T-cell (primary cell): Measurements from ENCODE around the gene FBXO31. TPM values are rescaled to one million over a fixed set of nuclear protein-coding genes. Genes with fewer than 3 reads are reported as not detected.

Experiments
- ATAC-seq, 4 experiments: fragments of 200-7000 bp in 3 of 4; fragments of 150-1000 bp in 1 of 4; cut with Tn5 transposase; replicated peaks in 1 of 4; 1 replicate in 3 of 4; 2 replicates in 1 of 4; pipeline ENCODE4 v1.10.0; 2021; ENCODE audit warnings: moderate library complexity in 3 of 4, mild to moderate bottlenecking in 2 of 4, moderate number of reproducible peaks in 1 of 4
- CTCF ChIA-PET, 2 donors: fragments of 300-600 bp; sonication (Branson Sonifier 250); formaldehyde crosslinking; loops; one replicate each; lab custom pipeline; 2022; ENCODE audit warnings: antibody characterized with exemption in 2 of 2; lab: Charles Lee
- POLR2A ChIA-PET, 2 donors: fragments of 300-600 bp; sonication (Branson Sonifier 250); formaldehyde crosslinking; loops; one replicate each; lab custom pipeline; 2022; ENCODE audit warnings: antibody characterized with exemption in 2 of 2; lab: Charles Lee
- DNase-seq, 35 experiments: peaks; one replicate each; pipeline versions ENCODE4 v3.0.0 to v3.0.0-alpha.2; 2013 to 2023
- H3K27ac ChIP-seq: one replicate; pipeline ENCODE4 v1.5.1; 2013; ENCODE audit warnings: low read length
- H3K27me3 ChIP-seq, 2 experiments: replicated peaks in 1 of 2; 1 replicate in 1 of 2; 2 replicates in 1 of 2; pipeline versions ENCODE4 v1.6.1 to v1.7.0; 2013; ENCODE audit warnings: low read length in 1 of 2, mixed read lengths in 1 of 2; ENCODE audit not compliant: control insufficient read depth in 2 of 2, insufficient read depth in 2 of 2; ENCODE audit errors: extremely low read depth in 1 of 2
- H3K36me3 ChIP-seq, 2 donors: 1 replicate in 1 of 2; 2 replicates in 1 of 2; pipeline versions ENCODE4 v1.6.1 to v1.7.0; 2013; ENCODE audit warnings: low read length in 1 of 2; ENCODE audit not compliant: control insufficient read depth in 2 of 2, insufficient read depth in 1 of 2; ENCODE audit errors: extremely low read depth in 1 of 2
- H3K4me1 ChIP-seq, 2 experiments: 1 replicate in 1 of 2; 2 replicates in 1 of 2; pipeline versions ENCODE4 v1.6.1 to v1.7.0; 2013; ENCODE audit warnings: low read length in 2 of 2, mixed read lengths in 1 of 2; ENCODE audit not compliant: insufficient read depth in 2 of 2, control insufficient read depth in 1 of 2; ENCODE audit errors: extremely low read depth in 1 of 2
- H3K4me3 ChIP-seq, 2 donors: 1 replicate in 1 of 2; 2 replicates in 1 of 2; pipeline versions ENCODE4 v1.5.1 to v1.7.0; 2013; ENCODE audit warnings: mild to moderate bottlenecking in 2 of 2, low read length in 1 of 2, moderate library complexity in 1 of 2; ENCODE audit not compliant: control insufficient read depth in 1 of 2; ENCODE audit errors: extremely low read depth in 1 of 2
- H3K9me3 ChIP-seq: 2 replicates; pipeline ENCODE4 v1.7.0; 2013
- H3K27ac Mint-ChIP-seq, 2 donors: one replicate each; pipeline ENCODE4 v1.8.0; 2020 to 2021; ENCODE audit warnings: mild to moderate bottlenecking in 2 of 2, mixed read lengths in 2 of 2
- H3K27me3 Mint-ChIP-seq, 2 donors: one replicate each; pipeline ENCODE4 v1.8.0; 2021 to 2022; ENCODE audit warnings: mixed read lengths in 2 of 2
- H3K36me3 Mint-ChIP-seq: one replicate; pipeline ENCODE4 v1.8.0; 2021; ENCODE audit warnings: mixed read lengths
- H3K4me1 Mint-ChIP-seq, 3 donors: one replicate each; pipeline ENCODE4 v1.8.0; 2020 to 2022; ENCODE audit warnings: mixed read lengths in 3 of 3, mild to moderate bottlenecking in 1 of 3
- H3K4me3 Mint-ChIP-seq, 3 donors: one replicate each; pipeline ENCODE4 v1.8.0; 2020 to 2022; ENCODE audit warnings: mild to moderate bottlenecking in 3 of 3, mixed read lengths in 3 of 3, moderate library complexity in 3 of 3
- H3K9me3 Mint-ChIP-seq, 3 donors: one replicate each; pipeline ENCODE4 v1.8.0; 2020 to 2022; ENCODE audit warnings: mixed read lengths in 3 of 3
- WGBS: methylation state at CpG from one replicate; pipeline ENCODE4 v1.1.5; 2013; ENCODE audit warnings: missing lambda C conversion rate; ENCODE audit not compliant: insufficient coverage; 5-methylcytosine and 5-hydroxymethylcytosine counted together
- total RNA-seq, 35 experiments: library from RNA in 6 of 35; stranded (reverse) in 6 of 35; fragments of 120-200 nt in 1 of 35; gene quantifications; one replicate each; pipeline versions ENCODE4 v1.2.1 to v1.2.4 and lab custom pipeline; 2013 to 2026

FBXO31 gene
- total RNA-seq, 5 donors from 2014 or later (not counting 1 experiment from before 2014, with no cell fraction given), result 34.7 to 67.2 (median 55.6) TPM

DNA sequence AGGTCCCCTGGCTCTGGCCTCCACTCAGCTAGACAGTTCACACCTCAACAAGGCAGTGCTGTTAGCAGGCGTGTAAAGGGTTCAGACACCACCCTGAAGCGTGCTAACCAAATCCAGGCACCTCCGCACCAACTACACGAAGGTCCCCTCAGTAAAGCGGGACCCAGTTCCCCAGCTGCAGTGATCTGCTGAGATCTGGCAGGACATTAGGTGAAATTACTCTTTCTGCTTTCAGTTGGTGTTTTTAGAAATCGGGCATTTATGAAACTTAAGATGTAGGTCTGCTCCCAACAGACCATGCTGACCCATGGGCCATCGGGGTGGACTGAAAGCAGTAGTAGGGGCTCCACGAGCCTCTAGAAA, 27.1 kb downstream of the FBXO31 start:
- Mint-ChIP-seq H3K9me3 (no peaks in the 10 kb centered on the region), H3K4me1 (peaks cover 3 to 4% (median 3%) of the 10 kb centered on the region in 3 donors), H3K4me3 (no peak overlapping the region), H3K36me3 (peaks cover 31% of the 10 kb centered on the region), H3K27me3 (no peaks in the 10 kb centered on the region), H3K27ac (no peak overlapping the region)
- no peaks in the 10 kb centered on the region for H3K9me3 ChIP-seq
- H3K4me1 ChIP-seq, result peaks cover 0 to 3% of the 10 kb centered on the region in 2 experiments
- 97% methylated on average over 5 of the region's 8 CpGs for WGBS
- no peaks in the 10 kb centered on the region for H3K27me3 ChIP-seq
- no peak for ATAC-seq
- ChIA-PET POLR2A (no interaction called here), CTCF (no interaction called here)
- H3K36me3 ChIP-seq, result peaks cover 16 to 53% of the 10 kb centered on the region in 2 donors
- no peak overlapping the region for H3K27ac ChIP-seq
- no peak overlapping the region for H3K4me3 ChIP-seq
- no peak for DNase-seq

DNA sequence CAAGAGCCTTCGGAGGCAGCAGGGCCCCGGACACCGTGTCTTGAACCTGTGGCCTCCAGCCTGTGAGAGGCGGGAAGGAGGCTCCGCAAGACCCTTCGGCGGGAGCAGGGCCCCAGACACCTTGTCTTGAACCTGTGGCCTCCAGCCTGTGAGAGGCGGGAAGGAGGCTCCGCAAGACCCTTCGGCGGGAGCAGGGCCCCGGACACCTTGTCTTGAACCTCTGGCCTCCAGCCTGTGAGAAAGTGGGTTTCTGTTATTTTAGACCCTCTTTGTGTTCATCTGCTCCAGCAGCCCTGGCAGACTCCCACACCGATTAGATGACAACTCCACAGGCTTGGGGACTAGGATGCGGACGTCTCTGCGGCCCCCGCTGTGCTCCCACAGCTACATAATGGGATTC, 30.0 kb downstream of the FBXO31 start:
- no peak overlapping the region for H3K27ac ChIP-seq
- ChIA-PET CTCF (no interaction called here), POLR2A (no interaction called here)
- no peaks in the 10 kb centered on the region for H3K9me3 ChIP-seq
- H3K27me3 ChIP-seq, result no peaks in the 10 kb centered on the region
- DNase-seq, result no peak
- no peaks in the 10 kb centered on the region for H3K9me3 Mint-ChIP-seq
- H3K36me3 ChIP-seq, result peaks cover 20 to 29% of the 10 kb centered on the region in 2 donors
- H3K4me3 ChIP-seq, result no peak overlapping the region
- no peaks in the 10 kb centered on the region for H3K4me1 ChIP-seq
- H3K36me3 Mint-ChIP-seq, result peaks cover 24% of the 10 kb centered on the region
- ATAC-seq, result no peak
- no peak overlapping the region for H3K4me3 Mint-ChIP-seq
- H3K27me3 Mint-ChIP-seq, result no peaks in the 10 kb centered on the region
- WGBS, result 93% methylated on average over 16 of the region's 17 CpGs
- peaks cover 5 to 12% (median 6%) of the 10 kb centered on the region in 3 donors for H3K4me1 Mint-ChIP-seq
- no peak overlapping the region for H3K27ac Mint-ChIP-seq

DNA sequence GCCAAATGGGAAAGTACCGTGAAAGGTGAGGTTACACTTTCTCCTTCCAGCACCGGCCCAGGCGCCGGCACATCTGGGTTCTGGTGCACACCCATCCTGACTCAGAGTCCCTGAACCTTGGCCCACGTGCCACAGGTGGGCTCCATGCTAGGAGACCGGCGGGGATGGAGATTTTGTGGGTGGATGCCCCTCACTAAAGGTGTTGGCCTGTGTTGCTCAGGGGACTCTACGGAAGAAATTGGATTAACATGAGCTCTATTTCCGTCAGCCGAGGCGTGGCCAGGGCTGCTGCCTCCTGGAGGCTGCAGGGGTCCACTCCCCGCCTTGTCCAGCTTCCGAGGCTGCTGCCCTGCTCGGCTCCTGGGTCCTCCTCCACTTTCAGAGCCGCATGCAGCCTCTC, 30.8 kb downstream of the FBXO31 start:
- Histone ChIP-seq H3K4me3 (no peak overlapping the region), H3K27me3 (no peaks in the 10 kb centered on the region), H3K27ac (no peak overlapping the region), H3K9me3 (no peaks in the 10 kb centered on the region), H3K4me1 (no peaks in the 10 kb centered on the region), H3K36me3 (peaks cover 21 to 25% of the 10 kb centered on the region in 2 donors)
- H3K4me1 Mint-ChIP-seq, result peaks cover 5 to 12% (median 8%) of the 10 kb centered on the region in 3 donors
- H3K27me3 Mint-ChIP-seq, result no peaks in the 10 kb centered on the region
- ChIA-PET POLR2A (no interaction called here), CTCF (no interaction called here)
- DNase-seq (no peak), ATAC-seq (no peak)
- no peaks in the 10 kb centered on the region for H3K9me3 Mint-ChIP-seq
- H3K36me3 Mint-ChIP-seq, result peaks cover 18% of the 10 kb centered on the region
- 93% methylated on average over 15 of the region's 15 CpGs for WGBS
- no peak overlapping the region for H3K4me3 Mint-ChIP-seq
- H3K27ac Mint-ChIP-seq, result no peak overlapping the region

GRCh38 chr16:87351320-87351698, 32.3 kb downstream of the FBXO31 start:
- H3K36me3 Mint-ChIP-seq, result peaks cover 15% of the 10 kb centered on the region
- CTCF ChIA-PET, result no interaction called here

GRCh38 chr16:87350681-87351319, 32.8 kb downstream of the FBXO31 start:
- no peak overlapping the region for H3K4me3 ChIP-seq
- no peaks in the 10 kb centered on the region for H3K27me3 ChIP-seq
- H3K9me3 Mint-ChIP-seq, result no peaks in the 10 kb centered on the region
- peaks cover 17% of the 10 kb centered on the region for H3K36me3 Mint-ChIP-seq
- no peak overlapping the region for H3K27ac ChIP-seq
- H3K27me3 Mint-ChIP-seq, result no peaks in the 10 kb centered on the region
- H3K4me1 Mint-ChIP-seq, result peaks cover 9 to 13% (median 9%) of the 10 kb centered on the region in 3 donors
- 91% methylated on average over 19 of the region's 23 CpGs for WGBS
- no peaks in the 10 kb centered on the region for H3K9me3 ChIP-seq
- ChIA-PET POLR2A (no interaction called here), CTCF (no interaction called here)
- H3K4me3 Mint-ChIP-seq, result no peak overlapping the region
- H3K27ac Mint-ChIP-seq, result no peak overlapping the region
- H3K36me3 ChIP-seq, result peaks cover 24 to 25% of the 10 kb centered on the region in 2 donors
- H3K4me1 ChIP-seq, result peaks cover 0 to 12% of the 10 kb centered on the region in 2 experiments
- DNase-seq (no peak), ATAC-seq (no peak)

More at GRCh38 chr16:87351320-87351698, 32.3 kb downstream of the FBXO31 start:
- H3K4me1 ChIP-seq, result peaks cover 0 to 6% of the 10 kb centered on the region in 2 experiments
- no peak overlapping the region for H3K27ac ChIP-seq
- peaks cover 20 to 24% of the 10 kb centered on the region in 2 donors for H3K36me3 ChIP-seq
- DNase-seq (no peak), ATAC-seq (no peak)
- H3K9me3 Mint-ChIP-seq, result no peaks in the 10 kb centered on the region
- H3K27ac Mint-ChIP-seq, result no peak overlapping the region
- H3K4me3 Mint-ChIP-seq, result no peak overlapping the region
- H3K27me3 ChIP-seq, result no peaks in the 10 kb centered on the region
- H3K4me1 Mint-ChIP-seq, result peaks cover 5 to 12% (median 8%) of the 10 kb centered on the region in 3 donors
- H3K27me3 Mint-ChIP-seq, result no peaks in the 10 kb centered on the region
- H3K9me3 ChIP-seq, result no peaks in the 10 kb centered on the region
- WGBS, result 100% methylated on average over 3 of the region's 9 CpGs
- POLR2A ChIA-PET, result no interaction called here
- no peak overlapping the region for H3K4me3 ChIP-seq

GRCh38 chr16:87350031-87350430, 33.5 kb downstream of the FBXO31 start:
- H3K27ac Mint-ChIP-seq, result peak overlapping the region in 1 of 2 donors; percentile 54
- CTCF ChIA-PET, result no interaction called here
- peaks cover 15 to 21% (median 16%) of the 10 kb centered on the region in 3 donors for H3K4me1 Mint-ChIP-seq
- no peak overlapping the region for H3K4me3 Mint-ChIP-seq
- no peaks in the 10 kb centered on the region for H3K27me3 Mint-ChIP-seq
- peaks cover 22 to 25% of the 10 kb centered on the region in 2 donors for H3K36me3 ChIP-seq
- H3K4me3 ChIP-seq, result no peak overlapping the region
- POLR2A ChIA-PET, result no interaction called here
- peaks cover 0 to 18% of the 10 kb centered on the region in 2 experiments for H3K4me1 ChIP-seq
- no peaks in the 10 kb centered on the region for H3K9me3 ChIP-seq
- 86% methylated on average over 7 of the region's 8 CpGs for WGBS
- H3K36me3 Mint-ChIP-seq, result peaks cover 22% of the 10 kb centered on the region
- no peak overlapping the region for H3K27ac ChIP-seq
- ATAC-seq, result no peak
- H3K27me3 ChIP-seq, result no peaks in the 10 kb centered on the region
- DNase-seq, result no peak
- H3K9me3 Mint-ChIP-seq, result no peaks in the 10 kb centered on the region
